ENCODE data around the gene SLIT1. TPM values are rescaled to one million over a fixed set of nuclear protein-coding genes. Genes with fewer than 3 reads are reported as not detected.

Gene SLIT1
- total RNA-seq, 1 donor from 2014 or later = 0.23 TPM

GRCh38 chr10:97081621-97082235 lies 104.0 kb downstream of the SLIT1 start:
- Histone ChIP-seq H3K27me3 (peaks cover 16% of the 10 kb centered on the region), H3K36me3 (no peaks in the 10 kb centered on the region), H3K4me1 (no peaks in the 10 kb centered on the region), H3K4me3 (no peak overlapping the region), H3K27ac (no peak overlapping the region), H3K9me3 (no peaks in the 10 kb centered on the region)
- peak; percentile 54 for TF ChIP-seq CTCF (IDR thresholded peaks at IDR 0.05)
- DNase-seq (peak; percentile 74), ATAC-seq (peak; percentile 80)
- intact Hi-C loops (cut with DNase I) = no loop called here

- no peak for TF ChIP-seq CTCF (IDR thresholded peaks at IDR 0.05)
- H3K9me3 ChIP-seq = no peaks in the 10 kb centered on the region
- no peaks in the 10 kb centered on the region for H3K4me1 ChIP-seq
- ATAC-seq = no peak
- no peaks in the 10 kb centered on the region for H3K36me3 ChIP-seq
- H3K27ac ChIP-seq = no peak overlapping the region
- H3K4me3 ChIP-seq = no peak overlapping the region
- H3K27me3 ChIP-seq = peaks cover 16% of the 10 kb centered on the region
- intact Hi-C loops (cut with DNase I) = no loop called here
- DNase-seq = no peak
These were observed 105.5 kb downstream of the SLIT1 start for GRCh38 chr10:97080051-97080776.

GRCh38 chr10:97079448-97079847 lies 106.3 kb downstream of the SLIT1 start:
- DNase-seq = no peak
- no peak for ATAC-seq
- no peaks in the 10 kb centered on the region for H3K4me1 ChIP-seq
- H3K36me3 ChIP-seq = no peaks in the 10 kb centered on the region
- H3K4me3 ChIP-seq = no peak overlapping the region
- no peak overlapping the region for H3K27ac ChIP-seq
- TF ChIP-seq CTCF (IDR thresholded peaks at IDR 0.05) = no peak
- H3K9me3 ChIP-seq = no peaks in the 10 kb centered on the region
- intact Hi-C loops (cut with DNase I) = no loop called here
- H3K27me3 ChIP-seq = peaks cover 17% of the 10 kb centered on the region

GRCh38 chr10:97078938-97079445 lies 106.8 kb downstream of the SLIT1 start:
- no peak for TF ChIP-seq CTCF (IDR thresholded peaks at IDR 0.05)
- no peak overlapping the region for H3K4me3 ChIP-seq
- no peaks in the 10 kb centered on the region for H3K36me3 ChIP-seq
- H3K9me3 ChIP-seq = no peaks in the 10 kb centered on the region
- DNase-seq = no peak
- H3K27ac ChIP-seq = no peak overlapping the region
- no peaks in the 10 kb centered on the region for H3K4me1 ChIP-seq
- ATAC-seq = no peak
- peaks cover 22% of the 10 kb centered on the region for H3K27me3 ChIP-seq
- intact Hi-C loops (cut with DNase I) = no loop called here

GRCh38 chr10:97078261-97078937 lies 107.4 kb downstream of the SLIT1 start:
- H3K36me3 ChIP-seq = no peaks in the 10 kb centered on the region
- H3K9me3 ChIP-seq = no peaks in the 10 kb centered on the region
- TF ChIP-seq CTCF (IDR thresholded peaks at IDR 0.05) = no peak
- ATAC-seq = no peak
- intact Hi-C loops (cut with DNase I) = no loop called here
- H3K4me1 ChIP-seq = no peaks in the 10 kb centered on the region
- H3K27me3 ChIP-seq = peaks cover 26% of the 10 kb centered on the region
- H3K4me3 ChIP-seq = no peak overlapping the region
- no peak overlapping the region for H3K27ac ChIP-seq
- no peak for DNase-seq

Measured in upper lobe of right lung (tissue), 1 donor.